IMR-90 (cell line): ENCODE data around the gene CD27.

ENCODE experiments used
- BHLHE40 ChIP-seq: fragments of 150-350 bp; IDR thresholded peaks from 2 replicates; pipeline ENCODE4 v1.6.1; 2016; ENCODE audit warnings: mild to moderate bottlenecking, low read depth, low read length
- CEBPB ChIP-seq: IDR thresholded peaks from 2 replicates; pipeline ENCODE4 v1.6.1; 2012; ENCODE audit warnings: low read depth, low read length, improper control_type of control experiment
- CHD1 ChIP-seq: IDR thresholded peaks from 2 replicates; pipeline ENCODE4 v1.6.1; 2012; ENCODE audit warnings: low read depth, low read length, improper control_type of control experiment
- FOS ChIP-seq: fragments of 150-350 bp; IDR thresholded peaks from 2 replicates; pipeline ENCODE4 v1.6.1; 2016; ENCODE audit warnings: low read depth, low read length
- MXI1 ChIP-seq: IDR thresholded peaks from 2 replicates; pipeline ENCODE4 v1.6.1; 2012; ENCODE audit warnings: low read depth, mild to moderate bottlenecking, low read length, moderate library complexity, borderline replicate concordance
- POLR2A ChIP-seq: IDR thresholded peaks from 2 replicates; pipeline ENCODE4 v1.6.1; 2012; ENCODE audit warnings: mild to moderate bottlenecking, low read depth, low read length
- RFX5 ChIP-seq: IDR thresholded peaks from 2 replicates; pipeline ENCODE4 v1.8.0; 2012; ENCODE audit warnings: low read depth, mild to moderate bottlenecking, low read length, moderate library complexity
- SMC3 ChIP-seq: fragments of 150-350 bp; IDR thresholded peaks from 2 replicates; pipeline ENCODE4 v1.6.1; 2016; ENCODE audit warnings: low read depth, mild to moderate bottlenecking, antibody characterized with exemption, low read length, moderate library complexity
- TF ChIP-seq, protein P1 (sequence below): conservative IDR thresholded peaks from 2 replicates; pipeline ENCODE4 v1.5.1; 2012; ENCODE audit warnings: mild to moderate bottlenecking, low read depth, low read length, improper control_type of control experiment
- TF ChIP-seq, protein P2 (sequence below): fragments of 150-350 bp; IDR thresholded peaks from 2 replicates; pipeline ENCODE4 v1.6.1; 2017; ENCODE audit warnings: mild to moderate bottlenecking, antibody characterized with exemption, low read length, low read depth

DNA sequence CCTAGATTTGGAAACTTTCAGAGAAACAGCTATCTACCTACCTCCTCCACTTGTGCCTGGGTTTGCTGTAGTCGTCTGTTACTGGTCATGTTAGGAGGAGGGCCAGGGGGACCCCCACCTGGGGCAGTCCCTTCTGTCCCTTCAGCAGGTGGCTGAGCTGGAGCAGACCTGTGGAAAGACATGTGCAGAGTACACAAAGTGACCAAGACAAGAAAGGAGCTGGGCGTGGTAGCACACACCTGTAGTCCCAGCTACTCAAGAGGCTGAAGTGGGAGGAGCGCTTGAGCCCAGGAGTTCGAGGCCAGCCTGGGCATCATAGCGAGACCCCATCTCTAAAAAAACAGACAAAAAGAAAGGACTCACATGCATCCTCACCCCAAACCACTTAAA lies 21.4 kb downstream of the CD27 start:
- TF ChIP-seq, protein P1, sequence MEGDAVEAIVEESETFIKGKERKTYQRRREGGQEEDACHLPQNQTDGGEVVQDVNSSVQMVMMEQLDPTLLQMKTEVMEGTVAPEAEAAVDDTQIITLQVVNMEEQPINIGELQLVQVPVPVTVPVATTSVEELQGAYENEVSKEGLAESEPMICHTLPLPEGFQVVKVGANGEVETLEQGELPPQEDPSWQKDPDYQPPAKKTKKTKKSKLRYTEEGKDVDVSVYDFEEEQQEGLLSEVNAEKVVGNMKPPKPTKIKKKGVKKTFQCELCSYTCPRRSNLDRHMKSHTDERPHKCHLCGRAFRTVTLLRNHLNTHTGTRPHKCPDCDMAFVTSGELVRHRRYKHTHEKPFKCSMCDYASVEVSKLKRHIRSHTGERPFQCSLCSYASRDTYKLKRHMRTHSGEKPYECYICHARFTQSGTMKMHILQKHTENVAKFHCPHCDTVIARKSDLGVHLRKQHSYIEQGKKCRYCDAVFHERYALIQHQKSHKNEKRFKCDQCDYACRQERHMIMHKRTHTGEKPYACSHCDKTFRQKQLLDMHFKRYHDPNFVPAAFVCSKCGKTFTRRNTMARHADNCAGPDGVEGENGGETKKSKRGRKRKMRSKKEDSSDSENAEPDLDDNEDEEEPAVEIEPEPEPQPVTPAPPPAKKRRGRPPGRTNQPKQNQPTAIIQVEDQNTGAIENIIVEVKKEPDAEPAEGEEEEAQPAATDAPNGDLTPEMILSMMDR, result no peak
- TF ChIP-seq POLR2A (no peak), CEBPB (no peak), SMC3 (no peak), BHLHE40 (no peak), MXI1 (no peak), FOS (no peak), RFX5 (no peak), CHD1 (no peak)
- TF ChIP-seq, protein P2, sequence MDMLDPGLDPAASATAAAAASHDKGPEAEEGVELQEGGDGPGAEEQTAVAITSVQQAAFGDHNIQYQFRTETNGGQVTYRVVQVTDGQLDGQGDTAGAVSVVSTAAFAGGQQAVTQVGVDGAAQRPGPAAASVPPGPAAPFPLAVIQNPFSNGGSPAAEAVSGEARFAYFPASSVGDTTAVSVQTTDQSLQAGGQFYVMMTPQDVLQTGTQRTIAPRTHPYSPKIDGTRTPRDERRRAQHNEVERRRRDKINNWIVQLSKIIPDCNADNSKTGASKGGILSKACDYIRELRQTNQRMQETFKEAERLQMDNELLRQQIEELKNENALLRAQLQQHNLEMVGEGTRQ, result no peak
